AG09309 (cell line): ENCODE results near the gene KCNIP1.

ENCODE experiments used
- DNase-seq: peaks from one replicate; pipeline ENCODE4 v3.0.0-alpha.2; 2010; ENCODE audit warnings: low read depth
- H3K4me3 ChIP-seq: 2 replicates; pipeline ENCODE4 v1.5.1; 2011; ENCODE audit warnings: mild to moderate bottlenecking, low read depth, low read length, moderate library complexity; ENCODE audit not compliant: control insufficient read depth
- TF ChIP-seq, protein P1 (sequence below): IDR thresholded peaks from 2 replicates; pipeline ENCODE4 v1.5.1; 2011; ENCODE audit warnings: mild to moderate bottlenecking, low read depth, low read length, inconsistent platforms; ENCODE audit not compliant: insufficient read depth, control insufficient read depth; ENCODE audit errors: missing control alignments

The KCNIP1 gene

DNA sequence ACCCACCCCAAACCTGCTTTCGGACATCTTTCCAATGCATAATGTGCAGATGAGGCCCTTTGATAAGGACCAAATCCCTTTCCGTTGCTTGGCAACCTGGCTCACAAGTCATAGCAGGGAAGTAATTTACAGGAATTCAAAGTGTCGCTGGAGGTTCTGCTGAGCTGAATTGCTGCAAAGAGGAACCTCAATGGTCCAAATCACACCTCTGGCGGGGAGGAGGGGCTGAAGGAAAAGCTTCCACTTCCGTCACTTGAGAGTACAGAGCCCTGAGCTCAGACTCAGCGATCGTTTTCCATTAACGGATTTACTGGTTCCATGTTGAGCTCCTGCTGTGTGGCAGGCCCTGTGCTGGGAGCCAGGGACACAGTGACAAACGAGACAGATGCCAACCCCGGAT is 99.3 kb downstream of the KCNIP1 start:
- no peak for DNase-seq
- no peak overlapping the region for H3K4me3 ChIP-seq
- TF ChIP-seq, protein P1, sequence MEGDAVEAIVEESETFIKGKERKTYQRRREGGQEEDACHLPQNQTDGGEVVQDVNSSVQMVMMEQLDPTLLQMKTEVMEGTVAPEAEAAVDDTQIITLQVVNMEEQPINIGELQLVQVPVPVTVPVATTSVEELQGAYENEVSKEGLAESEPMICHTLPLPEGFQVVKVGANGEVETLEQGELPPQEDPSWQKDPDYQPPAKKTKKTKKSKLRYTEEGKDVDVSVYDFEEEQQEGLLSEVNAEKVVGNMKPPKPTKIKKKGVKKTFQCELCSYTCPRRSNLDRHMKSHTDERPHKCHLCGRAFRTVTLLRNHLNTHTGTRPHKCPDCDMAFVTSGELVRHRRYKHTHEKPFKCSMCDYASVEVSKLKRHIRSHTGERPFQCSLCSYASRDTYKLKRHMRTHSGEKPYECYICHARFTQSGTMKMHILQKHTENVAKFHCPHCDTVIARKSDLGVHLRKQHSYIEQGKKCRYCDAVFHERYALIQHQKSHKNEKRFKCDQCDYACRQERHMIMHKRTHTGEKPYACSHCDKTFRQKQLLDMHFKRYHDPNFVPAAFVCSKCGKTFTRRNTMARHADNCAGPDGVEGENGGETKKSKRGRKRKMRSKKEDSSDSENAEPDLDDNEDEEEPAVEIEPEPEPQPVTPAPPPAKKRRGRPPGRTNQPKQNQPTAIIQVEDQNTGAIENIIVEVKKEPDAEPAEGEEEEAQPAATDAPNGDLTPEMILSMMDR = no peak

DNA sequence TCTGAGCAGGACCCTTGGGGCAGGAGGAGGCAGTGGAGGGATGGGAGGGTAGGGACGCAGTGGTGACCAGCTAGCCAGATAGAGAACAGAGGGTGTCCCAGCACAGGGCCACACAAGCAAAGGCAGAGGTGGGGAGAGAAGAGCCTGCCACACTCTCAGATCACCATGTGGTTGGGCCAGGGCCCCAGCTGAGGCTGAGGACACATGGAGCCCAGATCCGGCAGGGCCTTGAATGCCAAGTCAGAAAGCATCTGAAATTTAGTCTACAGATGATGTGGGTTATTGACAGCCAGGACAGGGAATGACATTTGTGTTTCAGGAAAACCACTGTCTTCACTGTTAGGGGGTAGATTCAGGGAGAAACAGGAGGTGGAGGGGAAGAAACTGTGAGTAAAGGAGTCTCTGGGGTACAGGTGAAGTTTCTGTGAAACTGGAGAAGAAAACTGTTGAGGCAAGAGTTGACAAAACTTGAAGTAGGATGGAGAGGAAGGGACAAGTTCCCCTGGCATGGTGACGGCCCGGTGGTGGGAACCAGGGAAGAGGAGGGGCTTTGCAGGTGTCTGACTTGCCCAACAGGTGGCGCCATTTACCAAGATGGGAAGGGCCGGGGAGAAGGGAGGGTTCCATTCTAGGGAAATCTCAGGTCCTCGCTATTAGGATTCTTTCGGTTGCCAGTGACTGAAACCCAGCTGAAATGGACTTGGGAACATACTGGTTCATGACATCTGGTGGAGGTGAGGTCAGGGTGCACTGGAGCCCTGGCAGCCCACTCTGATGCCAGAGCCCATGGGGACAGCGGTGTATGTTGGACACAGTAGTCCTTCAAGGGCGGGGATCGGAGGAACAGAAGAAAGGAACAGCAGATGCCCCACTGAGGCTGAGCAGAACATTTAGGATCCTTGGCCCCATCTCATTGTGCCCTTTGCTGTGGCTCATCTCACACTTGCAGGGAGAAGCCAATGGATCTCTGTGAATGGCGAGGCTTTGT is 100.1 kb downstream of the KCNIP1 start:
- no peak for DNase-seq

DNA sequence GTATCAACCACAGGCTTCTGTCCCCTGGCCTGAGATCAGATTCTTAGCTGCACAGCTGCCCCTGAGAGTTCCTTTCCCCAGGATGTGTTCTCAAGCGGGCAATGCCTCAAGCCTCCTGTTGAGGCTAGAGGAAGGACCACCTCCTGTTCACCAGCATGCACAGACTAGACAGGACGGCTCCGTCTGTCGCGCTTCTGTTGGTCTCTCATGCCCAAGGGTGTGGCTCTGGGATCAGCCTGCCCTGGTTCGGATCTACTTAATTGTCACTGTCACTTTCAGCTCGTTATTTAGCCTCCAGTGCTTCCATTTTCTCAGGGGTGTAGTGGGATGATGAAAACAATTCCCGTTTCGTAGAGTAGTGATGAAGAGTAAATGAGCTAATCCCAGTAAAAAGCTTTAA is 103.1 kb downstream of the KCNIP1 start:
- no peak for DNase-seq
- TF ChIP-seq, protein P1 = no peak
- no peak overlapping the region for H3K4me3 ChIP-seq

More for the DNA sequence above, 100.1 kb downstream of the KCNIP1 start:
- TF ChIP-seq, protein P1 = peak; percentile 63
- no peak overlapping the region for H3K4me3 ChIP-seq

DNA sequence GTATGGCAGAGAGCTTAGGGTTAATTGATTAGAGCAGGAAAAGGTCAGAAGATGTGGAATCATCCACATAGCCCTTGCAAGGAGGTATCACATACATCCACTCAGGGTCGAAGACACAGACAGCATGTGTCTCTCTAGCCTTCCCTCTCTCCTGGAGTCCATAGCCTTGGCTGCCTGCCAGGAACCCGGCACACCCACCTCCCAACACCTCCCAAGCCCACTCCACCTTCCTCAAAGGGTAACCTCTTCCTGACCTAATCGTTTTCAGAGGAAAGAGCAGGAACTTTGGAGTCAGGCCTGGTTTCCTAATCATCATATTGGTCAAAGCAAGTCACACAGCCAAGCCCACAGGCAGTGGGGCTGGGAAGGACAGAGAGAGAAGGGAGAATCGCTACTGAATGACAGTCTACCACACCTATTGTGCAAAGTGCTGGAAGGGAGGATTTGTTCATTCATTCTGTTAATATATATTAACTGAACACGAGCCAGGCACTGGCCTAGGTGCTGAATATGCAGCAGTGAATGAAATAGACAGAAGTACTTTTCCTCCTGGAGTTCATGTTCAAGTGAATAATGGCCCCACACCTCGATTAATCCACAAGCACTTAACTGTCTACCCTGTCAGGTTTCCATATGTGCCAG is 107.8 kb downstream of the KCNIP1 start:
- TF ChIP-seq, protein P1 = no peak
- DNase-seq = no peak
- no peak overlapping the region for H3K4me3 ChIP-seq

DNA sequence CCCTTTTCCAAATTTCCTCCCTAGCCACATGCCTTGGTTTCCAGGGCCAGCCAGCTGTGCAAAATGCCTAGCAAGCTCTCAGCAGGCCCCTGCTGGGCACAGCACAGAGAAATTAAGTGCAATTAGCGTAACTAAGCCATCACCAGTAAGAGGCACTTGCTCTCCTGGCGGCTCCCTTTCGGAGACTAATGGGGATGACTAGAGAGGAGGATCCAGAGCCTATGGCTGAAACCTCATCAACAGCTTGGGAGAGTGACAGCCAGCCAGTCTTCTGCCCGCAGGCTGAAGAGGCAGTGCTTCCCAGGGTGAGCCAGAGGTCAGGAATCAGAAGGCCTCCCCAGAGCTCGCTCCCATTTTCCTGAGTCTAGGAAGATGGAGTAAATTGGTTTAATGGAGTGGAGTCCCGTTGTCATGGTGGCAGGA is 108.4 kb downstream of the KCNIP1 start:
- no peak for DNase-seq
- TF ChIP-seq, protein P1 = no peak
- no peak overlapping the region for H3K4me3 ChIP-seq

DNA sequence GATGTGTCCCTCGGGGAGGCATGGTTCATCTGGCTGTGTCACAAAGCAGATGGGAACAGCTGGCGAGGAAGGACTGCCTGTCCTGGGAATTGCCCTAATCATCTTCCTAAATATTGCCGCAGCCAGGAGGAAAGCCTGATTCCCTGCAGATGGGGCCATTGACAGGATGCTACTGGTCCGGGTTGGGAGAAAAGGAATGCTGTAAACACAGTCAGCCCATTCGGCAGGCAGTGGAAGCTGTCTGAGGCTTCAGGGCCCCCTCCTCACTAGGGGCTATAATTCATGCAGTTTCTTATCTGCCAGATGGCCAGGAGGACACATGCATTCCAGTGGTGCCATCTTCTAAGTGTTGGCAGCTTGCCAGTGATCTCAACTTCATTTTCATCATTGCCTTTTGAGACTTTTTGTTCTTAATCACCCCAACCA is 110.3 kb downstream of the KCNIP1 start:
- TF ChIP-seq, protein P1 = no peak

More for the DNA sequence above, 110.3 kb downstream of the KCNIP1 start:
- no peak overlapping the region for H3K4me3 ChIP-seq
- no peak for DNase-seq
